ENCODE data around the gene PRRT2.
"Not testable (repeated sequence)": the region's sequence is repeated elsewhere in the genome, so short reads cannot be mapped to it uniquely, and the experiment has no call there.

The PRRT2 gene

GRCh38 chr16:29811896-29812665 lies at the start of gene PRRT2:
Gene PRRT2 (plus strand): TSS chr16:29812193. CDS start chr16:29813055, 862 bp downstream.
- peak within 1 kb of the TSS; percentile 81 for H3K4me3 Mint-ChIP-seq
- no peak for ATAC-seq
- H3K27ac Mint-ChIP-seq = peak within 1 kb of the TSS; percentile 91
- peak; percentile 31 to 79 for DNase-seq (ENCODE audit: low spot score in 2 of 2)
- H3K9me3 Mint-ChIP-seq = no peaks in the 10 kb centered on the region
- H3K4me1 Mint-ChIP-seq = peaks cover 86% of the 10 kb centered on the region
- H3K36me3 Mint-ChIP-seq = peaks cover 68% of the 10 kb centered on the region

GRCh38 chr16:29763326-29763725 lies 48.7 kb upstream of the PRRT2 start:
- DNase-seq (ENCODE audit: low spot score in 2 of 2) = no peak
- H3K4me3 Mint-ChIP-seq = no peak overlapping the region
- peaks cover 13% of the 10 kb centered on the region for H3K4me1 Mint-ChIP-seq
- H3K36me3 Mint-ChIP-seq = no peaks in the 10 kb centered on the region
- no peak for ATAC-seq
- no peaks in the 10 kb centered on the region for H3K9me3 Mint-ChIP-seq
- H3K27ac Mint-ChIP-seq = no peak overlapping the region

- no peak for ATAC-seq
- Mint-ChIP-seq H3K4me1 (peaks cover 13% of the 10 kb centered on the region), H3K9me3 (no peaks in the 10 kb centered on the region), H3K36me3 (no peaks in the 10 kb centered on the region), H3K27ac (no peak overlapping the region), H3K4me3 (no peak overlapping the region)
- DNase-seq (ENCODE audit: low spot score in 2 of 2) = no peak
These were observed 46.6 kb upstream of the PRRT2 start for GRCh38 chr16:29765167-29766032.

- Mint-ChIP-seq H3K4me3 (no peak overlapping the region), H3K9me3 (no peaks in the 10 kb centered on the region), H3K27ac (no peak overlapping the region), H3K36me3 (no peaks in the 10 kb centered on the region), H3K4me1 (peaks cover 13% of the 10 kb centered on the region)
- DNase-seq (ENCODE audit: low spot score in 2 of 2) = no peak
- ATAC-seq = no peak
These were observed 45.4 kb upstream of the PRRT2 start for GRCh38 chr16:29766571-29766970.

- Mint-ChIP-seq H3K27ac (no peak overlapping the region), H3K4me3 (no peak overlapping the region), H3K4me1 (peaks cover 13% of the 10 kb centered on the region), H3K36me3 (no peaks in the 10 kb centered on the region), H3K9me3 (no peaks in the 10 kb centered on the region)
- DNase-seq (ENCODE audit: low spot score in 2 of 2) = no peak
- ATAC-seq = no peak
These were observed 44.9 kb upstream of the PRRT2 start for GRCh38 chr16:29767062-29767461.

GRCh38 chr16:29769507-29769906 lies 42.5 kb upstream of the PRRT2 start:
- Mint-ChIP-seq H3K27ac (no peak overlapping the region), H3K4me1 (peaks cover 11% of the 10 kb centered on the region), H3K4me3 (no peak overlapping the region), H3K36me3 (no peaks in the 10 kb centered on the region), H3K9me3 (no peaks in the 10 kb centered on the region)
- DNase-seq (ENCODE audit: low spot score in 2 of 2) (no peak), ATAC-seq (no peak)

GRCh38 chr16:29770250-29770929 lies 41.6 kb upstream of the PRRT2 start:
- Mint-ChIP-seq H3K9me3 (no peaks in the 10 kb centered on the region), H3K36me3 (no peaks in the 10 kb centered on the region), H3K27ac (no peak overlapping the region), H3K4me1 (peaks cover 10% of the 10 kb centered on the region), H3K4me3 (no peak overlapping the region)
- DNase-seq (ENCODE audit: low spot score in 2 of 2) (no peak), ATAC-seq (no peak)

- H3K4me3 Mint-ChIP-seq; ATAC-seq; DNase-seq (ENCODE audit: low spot score in 2 of 2); H3K36me3 Mint-ChIP-seq; H3K27ac Mint-ChIP-seq; H3K9me3 Mint-ChIP-seq: not testable (repeated sequence)
- H3K4me1 Mint-ChIP-seq = peaks cover 12% of the 10 kb centered on the region
These were observed 39.7 kb upstream of the PRRT2 start for GRCh38 chr16:29772330-29772729.

- ATAC-seq (no peak), DNase-seq (ENCODE audit: low spot score in 2 of 2) (no peak)
- Mint-ChIP-seq H3K4me3 (no peak overlapping the region), H3K9me3 (no peaks in the 10 kb centered on the region), H3K27ac (no peak overlapping the region), H3K4me1 (peaks cover 12% of the 10 kb centered on the region), H3K36me3 (no peaks in the 10 kb centered on the region)
These were observed 37.3 kb upstream of the PRRT2 start for GRCh38 chr16:29774730-29775129.

GRCh38 chr16:29775742-29776408 lies 36.1 kb upstream of the PRRT2 start:
- Mint-ChIP-seq H3K27ac (no peak overlapping the region), H3K4me3 (no peak overlapping the region), H3K36me3 (no peaks in the 10 kb centered on the region), H3K9me3 (no peaks in the 10 kb centered on the region), H3K4me1 (peaks cover 12% of the 10 kb centered on the region)
- DNase-seq (ENCODE audit: low spot score in 2 of 2) (no peak), ATAC-seq (no peak)

GRCh38 chr16:29777576-29778350 lies 34.2 kb upstream of the PRRT2 start, which contains the start of gene ZG16:
Gene ZG16 (plus strand): TSS chr16:29778256. CDS start chr16:29779267, 1,011 bp downstream.
- Mint-ChIP-seq H3K4me3 (no peak within 1 kb of the TSS), H3K27ac (peak within 1 kb of the TSS; percentile 64), H3K4me1 (peaks cover 12% of the 10 kb centered on the region), H3K9me3 (no peaks in the 10 kb centered on the region), H3K36me3 (no peaks in the 10 kb centered on the region)
- ATAC-seq = no peak
- no peak for DNase-seq (ENCODE audit: low spot score in 2 of 2)

GRCh38 chr16:29779474-29779873 lies 32.5 kb upstream of the PRRT2 start:
- no peak overlapping the region for H3K4me3 Mint-ChIP-seq
- peaks cover 5% of the 10 kb centered on the region for H3K36me3 Mint-ChIP-seq
- peaks cover 14% of the 10 kb centered on the region for H3K4me1 Mint-ChIP-seq
- no peak overlapping the region for H3K27ac Mint-ChIP-seq
- ATAC-seq (no peak), DNase-seq (ENCODE audit: low spot score in 2 of 2) (no peak)
- H3K9me3 Mint-ChIP-seq = no peaks in the 10 kb centered on the region

GRCh38 chr16:29783094-29783953 lies 28.7 kb upstream of the PRRT2 start:
- not testable (repeated sequence) for H3K9me3 Mint-ChIP-seq; H3K27ac Mint-ChIP-seq; H3K36me3 Mint-ChIP-seq; DNase-seq (ENCODE audit: low spot score in 2 of 2); ATAC-seq; H3K4me3 Mint-ChIP-seq
- H3K4me1 Mint-ChIP-seq = peaks cover 17% of the 10 kb centered on the region
